Stimulated activated CD4-positive, alpha-beta T cell treated with anti-CD3 and anti-CD28 coated beads, Interleukin-4, amount 100 ng/mL, for 1 hour (primary cell): ENCODE measurements around the gene RIOX2.

Experiments used
- DNase-seq: peaks from one replicate; pipeline ENCODE4 v3.0.0-alpha.2; 2020

Gene RIOX2

GRCh38 chr3:97901313-97902248 is 70.7 kb downstream of the RIOX2 start:
- no peak for DNase-seq

GRCh38 chr3:97899331-97899730 is 72.9 kb downstream of the RIOX2 start:
- no peak for DNase-seq

- no peak for DNase-seq
Measured at GRCh38 chr3:97896547-97896946, 75.7 kb downstream of the RIOX2 start.

GRCh38 chr3:97896129-97896528 is 76.1 kb downstream of the RIOX2 start:
- DNase-seq: no peak

GRCh38 chr3:97895216-97895615 is 77.0 kb downstream of the RIOX2 start:
- DNase-seq: no peak

GRCh38 chr3:97892852-97893251 is 79.4 kb downstream of the RIOX2 start:
- no peak for DNase-seq
